Loucy (cell line): ENCODE results near the gene FAF1.
A peak's percentile ranks its signal among the peaks of the same experiment; 100 is the strongest.
"Not testable (repeated sequence)": the region's sequence is repeated elsewhere in the genome, so short reads cannot be mapped to it uniquely, and the experiment has no call there.

Experiments used
- H2AFZ ChIP-seq: fragments of 200-600 bp; sonication (generic); 2 replicates; pipeline ENCODE4 v1.6.0; 2016; ENCODE audit warnings: antibody characterized with exemption, mild to moderate bottlenecking, low read length, moderate library complexity
- H3F3A ChIP-seq: fragments of 200-600 bp; 2 replicates; pipeline ENCODE4 v1.6.0; 2016; ENCODE audit warnings: antibody characterized with exemption, low read depth, mild to moderate bottlenecking
- H3K27me3 ChIP-seq: fragments of 200-600 bp; sonication (generic); 2 replicates; pipeline ENCODE4 v1.6.1; 2014; ENCODE audit warnings: low read length, mild to moderate bottlenecking; ENCODE audit not compliant: insufficient read depth, poor library complexity, severe bottlenecking
- H3K36me3 ChIP-seq: fragments of 200-600 bp; sonication (generic); 2 replicates; pipeline ENCODE4 v1.6.1; 2016; ENCODE audit warnings: low read length; ENCODE audit not compliant: insufficient read depth
- H3K4me1 ChIP-seq: fragments of 200-600 bp; sonication (generic); 2 replicates; pipeline ENCODE4 v1.5.1; 2014; ENCODE audit warnings: low read length, mild to moderate bottlenecking; ENCODE audit not compliant: insufficient read depth, poor library complexity, severe bottlenecking
- H3K4me2 ChIP-seq: fragments of 200-600 bp; sonication (generic); 2 replicates; pipeline ENCODE4 v1.6.0; 2014; ENCODE audit warnings: antibody characterized with exemption, low read length, low read depth, mild to moderate bottlenecking; ENCODE audit not compliant: poor library complexity, severe bottlenecking
- H3K4me3 ChIP-seq: fragments of 200-600 bp; sonication (generic); 2 replicates; pipeline ENCODE4 v1.5.1; 2014; ENCODE audit warnings: low read length, mild to moderate bottlenecking, mixed read lengths; ENCODE audit not compliant: poor library complexity, severe bottlenecking
- H3K79me2 ChIP-seq: fragments of 200-600 bp; sonication (generic); 2 replicates; pipeline ENCODE4 v1.6.1; 2014; ENCODE audit warnings: low read length; ENCODE audit not compliant: insufficient read depth
- H3K9ac ChIP-seq: fragments of 200-600 bp; sonication (generic); 2 replicates; pipeline ENCODE4 v1.6.0; 2014; ENCODE audit warnings: mild to moderate bottlenecking, low read depth, low read length, moderate library complexity; ENCODE audit not compliant: poor library complexity, severe bottlenecking
- H3K9me2 ChIP-seq: fragments of 200-600 bp; sonication (generic); replicated peaks from 2 replicates; pipeline ENCODE4 v1.6.1; 2016; ENCODE audit warnings: low read depth, low read length, mixed read lengths
- H3K9me3 ChIP-seq: fragments of 200-600 bp; sonication (generic); 2 replicates; pipeline ENCODE4 v1.6.1; 2014; ENCODE audit warnings: mild to moderate bottlenecking, antibody characterized with exemption, low read length, low read depth; ENCODE audit not compliant: insufficient read depth
- H4K20me1 ChIP-seq: fragments of 200-600 bp; sonication (generic); 2 replicates; pipeline ENCODE4 v1.6.0; 2014; ENCODE audit warnings: antibody characterized with exemption, low read length, mild to moderate bottlenecking; ENCODE audit not compliant: insufficient read depth, poor library complexity, severe bottlenecking
- CTCF ChIP-seq: fragments of 200-600 bp; sonication (generic); conservative IDR thresholded peaks from 2 replicates; pipeline ENCODE4 v1.5.1; 2014; ENCODE audit warnings: mild to moderate bottlenecking, antibody characterized with exemption, low read length
- EZH2phosphoT487 ChIP-seq: fragments of 200-600 bp; IDR thresholded peaks from 2 replicates; pipeline ENCODE4 v1.6.1; 2018; ENCODE audit warnings: antibody characterized with exemption, mild to moderate bottlenecking, moderate library complexity, borderline replicate concordance

The FAF1 gene

GRCh38 chr1:50878434-50878833 lies 81.6 kb downstream of the FAF1 start:
- H3F3A ChIP-seq: no peaks in the 10 kb centered on the region
- H3K9me2 ChIP-seq: no peaks in the 10 kb centered on the region
- H3K36me3 ChIP-seq: no peaks in the 10 kb centered on the region
- no peak overlapping the region for H3K4me2 ChIP-seq
- no peak overlapping the region for H2AFZ ChIP-seq
- H3K9ac ChIP-seq: no peak overlapping the region
- no peaks in the 10 kb centered on the region for H3K27me3 ChIP-seq
- peaks cover 87% of the 10 kb centered on the region for H3K79me2 ChIP-seq
- peaks cover 4% of the 10 kb centered on the region for H3K4me1 ChIP-seq
- H3K9me3 ChIP-seq: no peaks in the 10 kb centered on the region
- no peak overlapping the region for H3K4me3 ChIP-seq
- peaks cover 14% of the 10 kb centered on the region for H4K20me1 ChIP-seq
- TF ChIP-seq CTCF: no peak
- no peak for TF ChIP-seq EZH2phosphoT487

GRCh38 chr1:50877641-50878040 lies 82.4 kb downstream of the FAF1 start:
- no peaks in the 10 kb centered on the region for H3K27me3 ChIP-seq
- H3K9me2 ChIP-seq: no peaks in the 10 kb centered on the region
- TF ChIP-seq EZH2phosphoT487 (no peak), CTCF (no peak)
- H4K20me1 ChIP-seq: peaks cover 14% of the 10 kb centered on the region
- H3K4me1 ChIP-seq: peaks cover 4% of the 10 kb centered on the region
- H3K9ac ChIP-seq: no peak overlapping the region
- peaks cover 87% of the 10 kb centered on the region for H3K79me2 ChIP-seq
- no peak overlapping the region for H3K4me3 ChIP-seq
- H3K9me3 ChIP-seq: no peaks in the 10 kb centered on the region
- H3K4me2 ChIP-seq: no peak overlapping the region
- H3K36me3 ChIP-seq: no peaks in the 10 kb centered on the region
- H2AFZ ChIP-seq: no peak overlapping the region
- H3F3A ChIP-seq: no peaks in the 10 kb centered on the region

- Histone ChIP-seq H3K79me2 (peaks cover 86% of the 10 kb centered on the region), H3K4me2 (peak overlapping the region; percentile 58), H3K36me3 (no peaks in the 10 kb centered on the region; the same call in 1 of the 2 replicates), H3K4me1 (peaks cover 4% of the 10 kb centered on the region), H3K9ac (peak overlapping the region; percentile 18), H3K4me3 (peak overlapping the region; percentile 70), H3K9me2 (no peaks in the 10 kb centered on the region), H3F3A (no peaks in the 10 kb centered on the region; the same call in 1 of the 2 replicates), H4K20me1 (peaks cover 24% of the 10 kb centered on the region), H3K9me3 (no peaks in the 10 kb centered on the region), H2AFZ (no peak overlapping the region), H3K27me3 (no peaks in the 10 kb centered on the region)
- TF ChIP-seq EZH2phosphoT487: no peak
- peak; percentile 100 for TF ChIP-seq CTCF
These were observed 86.4 kb downstream of the FAF1 start for GRCh38 chr1:50873458-50874187.

- Histone ChIP-seq H4K20me1 (peaks cover 10% of the 10 kb centered on the region), H3K79me2 (peaks cover 75% of the 10 kb centered on the region), H3K9me3 (peaks cover 18% of the 10 kb centered on the region)
- not testable (repeated sequence) for H3K4me1 ChIP-seq, H3K9me2 ChIP-seq, H3K4me2 ChIP-seq, H3K4me3 ChIP-seq, H3K36me3 ChIP-seq, H3K9ac ChIP-seq, H3F3A ChIP-seq, H2AFZ ChIP-seq, H3K27me3 ChIP-seq
These were observed 95.2 kb downstream of the FAF1 start for GRCh38 chr1:50864845-50865244.
